IMR-90 (cell line): ENCODE results near the gene KBTBD12. TPM values are rescaled to one million over a fixed set of nuclear protein-coding genes. Genes with fewer than 3 reads are reported as not detected.

Source experiments
- ATAC-seq: fragments of 200-7000 bp; cut with Tn5 transposase; 2 replicates; pipeline ENCODE4 v1.9.1; 2020; ENCODE audit warnings: low read depth, mild to moderate bottlenecking, moderate library complexity
- BruUV-seq: library from RNA; stranded (reverse); fragments of 400-500 nt; replicated peaks from 2 replicates; lab custom pipeline; 2021; lab: Mats Ljungman, UMichigan
- CTCF ChIA-PET: fragments of 300-600 bp; formaldehyde crosslinking; extraction: SDS; loops from one replicate; lab custom pipeline; 2021; ENCODE audit warnings: antibody characterized with exemption; lab: Yijun Ruan, JAX
- POLR2A ChIA-PET: fragments of 300-600 bp; sonication (Branson Sonifier 250); formaldehyde crosslinking; loops from one replicate; lab custom pipeline; 2022; ENCODE audit warnings: antibody characterized with exemption; ENCODE audit not compliant: unreplicated experiment; lab: Charles Lee
- DNase-seq: peaks from one replicate; pipeline ENCODE4 v3.0.0; 2013
- H2AFZ ChIP-seq: replicated peaks from 2 replicates; pipeline ENCODE3; 2013; ENCODE audit warnings: low read length, mild to moderate bottlenecking; ENCODE audit not compliant: poor library complexity
- H2AK5ac ChIP-seq: 2 replicates; pipeline ENCODE4 v1.6.1; 2013; ENCODE audit warnings: low read depth, low read length, inconsistent platforms
- H2AK9ac ChIP-seq: replicated peaks from 2 replicates; pipeline ENCODE3; 2013; ENCODE audit warnings: mild to moderate bottlenecking, low read depth, low read length, moderate library complexity; ENCODE audit not compliant: poor library complexity
- H2BK120ac ChIP-seq: 2 replicates; pipeline ENCODE4 v1.6.1; 2013; ENCODE audit warnings: low read depth, low read length, inconsistent platforms
- H2BK15ac ChIP-seq: 3 replicates; pipeline ENCODE4 v1.6.1; 2013; ENCODE audit warnings: low read depth, low read length, inconsistent platforms
- H2BK20ac ChIP-seq: 2 replicates; pipeline ENCODE4 v1.6.1; 2013; ENCODE audit warnings: low read depth, mild to moderate bottlenecking, inconsistent platforms, low read length, moderate library complexity
- H2BK5ac ChIP-seq: 2 replicates; pipeline ENCODE4 v1.6.1; 2013; ENCODE audit warnings: mild to moderate bottlenecking, low read depth, low read length, inconsistent platforms; ENCODE audit not compliant: poor library complexity, severe bottlenecking
- H3K14ac ChIP-seq: replicated peaks from 2 replicates; pipeline ENCODE4 v1.6.1; 2013; ENCODE audit warnings: low read depth, low read length, inconsistent platforms
- H3K18ac ChIP-seq: 2 replicates; pipeline ENCODE4 v1.6.1; 2013; ENCODE audit warnings: low read depth, low read length, control low read depth
- H3K23ac ChIP-seq: 2 replicates; pipeline ENCODE4 v1.6.1; 2013; ENCODE audit warnings: low read depth, low read length, inconsistent platforms
- H3K27ac ChIP-seq: 2 replicates; pipeline ENCODE4 v1.5.1; 2013; ENCODE audit warnings: mild to moderate bottlenecking, control low read depth, low read length; ENCODE audit not compliant: insufficient read depth
- H3K27me3 ChIP-seq: 2 replicates; pipeline ENCODE4 v1.6.1; 2013; ENCODE audit warnings: low read length; ENCODE audit not compliant: control insufficient read depth, insufficient read depth
- H3K36me3 ChIP-seq: 2 replicates; pipeline ENCODE4 v1.6.1; 2013; ENCODE audit warnings: low read length, mixed read lengths; ENCODE audit not compliant: control insufficient read depth, insufficient read depth
- H3K4ac ChIP-seq: 2 replicates; pipeline ENCODE4 v1.6.1; 2013; ENCODE audit warnings: low read depth, low read length, inconsistent platforms
- H3K4me1 ChIP-seq: 2 replicates; pipeline ENCODE4 v1.6.1; 2013; ENCODE audit warnings: low read length, mixed read lengths; ENCODE audit not compliant: control insufficient read depth, insufficient read depth
- H3K4me2 ChIP-seq: 2 replicates; pipeline ENCODE4 v1.6.1; 2013; ENCODE audit warnings: low read depth, mild to moderate bottlenecking, control low read depth, low read length, moderate library complexity
- H3K4me3 ChIP-seq: 2 replicates; pipeline ENCODE4 v1.5.1; 2013; ENCODE audit warnings: low read depth, mild to moderate bottlenecking, control low read depth, low read length, moderate library complexity; ENCODE audit not compliant: insufficient read depth
- H3K56ac ChIP-seq: 2 replicates; pipeline ENCODE4 v1.6.1; 2013; ENCODE audit warnings: low read length, inconsistent platforms; ENCODE audit not compliant: insufficient read depth; ENCODE audit errors: extremely low read depth
- H3K79me1 ChIP-seq, 2 experiments: 2 replicates each; pipeline ENCODE4 v1.6.1; 2013; ENCODE audit warnings: low read length in 2 of 2, inconsistent platforms in 1 of 2, low read depth in 1 of 2
- H3K9ac ChIP-seq: 2 replicates; pipeline ENCODE4 v1.6.1; 2013; ENCODE audit warnings: low read depth, low read length, control low read depth
- H3K9me1 ChIP-seq: 2 replicates; pipeline ENCODE4 v1.6.1; 2013; ENCODE audit warnings: low read length, inconsistent platforms; ENCODE audit not compliant: insufficient read depth
- H3K9me3 ChIP-seq: 2 replicates; pipeline ENCODE4 v1.6.1; 2013; ENCODE audit warnings: low read length; ENCODE audit not compliant: control insufficient read depth, insufficient read depth
- H4K20me1 ChIP-seq: 2 replicates; pipeline ENCODE4 v1.6.1; 2013; ENCODE audit warnings: low read length, inconsistent platforms; ENCODE audit not compliant: insufficient read depth
- H4K5ac ChIP-seq: 2 replicates; pipeline ENCODE4 v1.6.1; 2013; ENCODE audit warnings: mild to moderate bottlenecking, low read depth, low read length, control low read depth
- H4K8ac ChIP-seq, 2 experiments: 2 replicates each; pipeline ENCODE4 v1.6.1; 2013; ENCODE audit warnings: low read depth in 2 of 2, low read length in 2 of 2, control low read depth in 1 of 2, inconsistent platforms in 1 of 2
- H4K91ac ChIP-seq: 2 replicates; pipeline ENCODE4 v1.6.1; 2013; ENCODE audit warnings: low read depth, low read length, inconsistent platforms; ENCODE audit not compliant: insufficient read depth
- CEBPB ChIP-seq: IDR thresholded peaks from 2 replicates; pipeline ENCODE4 v1.6.1; 2012; ENCODE audit warnings: low read depth, low read length, improper control_type of control experiment
- CHD1 ChIP-seq: IDR thresholded peaks from 2 replicates; pipeline ENCODE4 v1.6.1; 2012; ENCODE audit warnings: low read depth, low read length, improper control_type of control experiment
- CTCF ChIP-seq: conservative IDR thresholded peaks from 2 replicates; pipeline ENCODE4 v1.5.1; 2012; ENCODE audit warnings: mild to moderate bottlenecking, low read depth, low read length, improper control_type of control experiment
- FOS ChIP-seq: fragments of 150-350 bp; IDR thresholded peaks from 2 replicates; pipeline ENCODE4 v1.6.1; 2016; ENCODE audit warnings: low read depth, low read length
- MAZ ChIP-seq: IDR thresholded peaks from 2 replicates; pipeline ENCODE4 v1.6.1; 2012; ENCODE audit warnings: low read depth, mild to moderate bottlenecking, low read length, improper control_type of control experiment, moderate library complexity, borderline replicate concordance
- MXI1 ChIP-seq: IDR thresholded peaks from 2 replicates; pipeline ENCODE4 v1.6.1; 2012; ENCODE audit warnings: low read depth, mild to moderate bottlenecking, low read length, moderate library complexity, borderline replicate concordance
- NFE2L2 ChIP-seq: fragments of 150-350 bp; IDR thresholded peaks from 2 replicates; pipeline ENCODE4 v1.6.1; 2016; ENCODE audit warnings: low read depth, mild to moderate bottlenecking, low read length
- RAD21 ChIP-seq: IDR thresholded peaks from 2 replicates; pipeline ENCODE4 v1.6.1; 2012; ENCODE audit warnings: low read length, improper control_type of control experiment
- RCOR1 ChIP-seq: IDR thresholded peaks from 2 replicates; pipeline ENCODE4 v1.6.1; 2012; ENCODE audit warnings: mild to moderate bottlenecking, low read length, improper control_type of control experiment; ENCODE audit not compliant: insufficient replicate concordance
- RFX5 ChIP-seq: IDR thresholded peaks from 2 replicates; pipeline ENCODE4 v1.8.0; 2012; ENCODE audit warnings: low read depth, mild to moderate bottlenecking, low read length, moderate library complexity
- SMC3 ChIP-seq: fragments of 150-350 bp; IDR thresholded peaks from 2 replicates; pipeline ENCODE4 v1.6.1; 2016; ENCODE audit warnings: low read depth, mild to moderate bottlenecking, antibody characterized with exemption, low read length, moderate library complexity
- WGBS, 2 experiments: methylation state at CpG; one replicate each; pipeline versions ENCODE4 v1.1.5 to v1.1.7; 2013; ENCODE audit warnings: missing lambda C conversion rate in 2 of 2; ENCODE audit not compliant: insufficient read length in 1 of 2; ENCODE audit errors: extremely low coverage in 2 of 2; 5-methylcytosine and 5-hydroxymethylcytosine counted together
- dilution Hi-C: fragments of 300-500 bp; cut with HindIII; formaldehyde crosslinking; loops from one replicate; pipeline ENCODE4 v1.14.3; 2018; ENCODE audit warnings: low sequenced_read_pairs; ENCODE audit not compliant: unreplicated experiment
- in situ Hi-C: fragments of 300-500 bp; cut with MboI; formaldehyde crosslinking; loops from 3 replicates; pipeline ENCODE4 v1.14.3; 2019; ENCODE audit warnings: low sequenced_read_pairs, inconsistent platforms, mixed read lengths
- intact Hi-C: fragments of 100-400 bp; cut with micrococcal nuclease; formaldehyde crosslinking; loops from 2 replicates; pipeline ENCODE4 v1.10.0; 2022
- polyA plus RNA-seq, 3 experiments: library from polyadenylated mRNA; depleted of rRNA; stranded (reverse); fragments of >200 nt; gene quantifications; 2 replicates each; pipeline ENCODE4 v1.2.3, GENCODE V29; 2012; ENCODE audit warnings: low replicate concordance in 1 of 3
- total RNA-seq: library from RNA; depleted of rRNA; stranded (reverse); fragments of >200 nt; gene quantifications from 2 replicates; pipeline ENCODE4 v1.2.3, GENCODE V29; 2012
- TF ChIP-seq, protein P1 (sequence below): fragments of 150-350 bp; IDR thresholded peaks from 2 replicates; pipeline ENCODE4 v1.6.1; 2017; ENCODE audit warnings: mild to moderate bottlenecking, antibody characterized with exemption, low read length, low read depth

The KBTBD12 gene
- total and polyA plus RNA-seq, 2 of the 4 experiments (the other 2 are of a cell fraction): not detected

GRCh38 chr3:127938800-127939199 is 23.8 kb downstream of the KBTBD12 start:
- Histone ChIP-seq H2BK120ac (no peak overlapping the region), H3K36me3 (no peaks in the 10 kb centered on the region), H4K20me1 (no peaks in the 10 kb centered on the region), H3K4me1 (no peaks in the 10 kb centered on the region), H3K9me3 (0 out of 2 replicates have a peak, but pooled peaks cover 1% of the 10 kb centered on the region), H3K14ac (no peak overlapping the region), H3K9ac (no peak overlapping the region), H2AFZ (no peak overlapping the region), H2BK15ac (no peak overlapping the region), H2AK5ac (no peak overlapping the region), H3K18ac (no peak overlapping the region), H3K27me3 (peaks cover 3% of the 10 kb centered on the region), H3K9me1 (no peaks in the 10 kb centered on the region), H2BK20ac (no peak overlapping the region), H2BK5ac (no peak overlapping the region), H3K23ac (no peak overlapping the region), H4K5ac (no peak overlapping the region), H3K4me3 (no peak overlapping the region), H4K91ac (no peak overlapping the region), H3K4me2 (no peak overlapping the region), H3K27ac (no peak overlapping the region), H2AK9ac (no peak overlapping the region), H3K56ac (no peak overlapping the region), H4K8ac (no peak overlapping the region), H3K4ac (no peak overlapping the region), H3K79me1 (no peaks in the 10 kb centered on the region)
- TF ChIP-seq MAZ: no peak
- no peak for TF ChIP-seq RAD21
- TF ChIP-seq MXI1: no peak
- no peak for TF ChIP-seq RCOR1
- no peak for TF ChIP-seq CEBPB
- TF ChIP-seq RFX5: no peak
- TF ChIP-seq, protein P1, sequence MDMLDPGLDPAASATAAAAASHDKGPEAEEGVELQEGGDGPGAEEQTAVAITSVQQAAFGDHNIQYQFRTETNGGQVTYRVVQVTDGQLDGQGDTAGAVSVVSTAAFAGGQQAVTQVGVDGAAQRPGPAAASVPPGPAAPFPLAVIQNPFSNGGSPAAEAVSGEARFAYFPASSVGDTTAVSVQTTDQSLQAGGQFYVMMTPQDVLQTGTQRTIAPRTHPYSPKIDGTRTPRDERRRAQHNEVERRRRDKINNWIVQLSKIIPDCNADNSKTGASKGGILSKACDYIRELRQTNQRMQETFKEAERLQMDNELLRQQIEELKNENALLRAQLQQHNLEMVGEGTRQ: no peak
- TF ChIP-seq FOS: no peak
- TF ChIP-seq SMC3: no peak
- no peak for TF ChIP-seq NFE2L2
- no peak for TF ChIP-seq CHD1
- no peak for TF ChIP-seq CTCF
- BruUV-seq: no TSS peak
- in situ Hi-C loops: no loop called here
- dilution Hi-C loops: no loop called here
- intact Hi-C loops: no loop called here
- no CpG with 5 or more reads among the region's 4 CpGs for WGBS, 2 experiments
- CTCF ChIA-PET: no interaction called here
- POLR2A ChIA-PET: no interaction called here
- ATAC-seq: no peak
- no peak for DNase-seq
